ENCODE results near the gene DPEP1.

The DPEP1 gene

DNA sequence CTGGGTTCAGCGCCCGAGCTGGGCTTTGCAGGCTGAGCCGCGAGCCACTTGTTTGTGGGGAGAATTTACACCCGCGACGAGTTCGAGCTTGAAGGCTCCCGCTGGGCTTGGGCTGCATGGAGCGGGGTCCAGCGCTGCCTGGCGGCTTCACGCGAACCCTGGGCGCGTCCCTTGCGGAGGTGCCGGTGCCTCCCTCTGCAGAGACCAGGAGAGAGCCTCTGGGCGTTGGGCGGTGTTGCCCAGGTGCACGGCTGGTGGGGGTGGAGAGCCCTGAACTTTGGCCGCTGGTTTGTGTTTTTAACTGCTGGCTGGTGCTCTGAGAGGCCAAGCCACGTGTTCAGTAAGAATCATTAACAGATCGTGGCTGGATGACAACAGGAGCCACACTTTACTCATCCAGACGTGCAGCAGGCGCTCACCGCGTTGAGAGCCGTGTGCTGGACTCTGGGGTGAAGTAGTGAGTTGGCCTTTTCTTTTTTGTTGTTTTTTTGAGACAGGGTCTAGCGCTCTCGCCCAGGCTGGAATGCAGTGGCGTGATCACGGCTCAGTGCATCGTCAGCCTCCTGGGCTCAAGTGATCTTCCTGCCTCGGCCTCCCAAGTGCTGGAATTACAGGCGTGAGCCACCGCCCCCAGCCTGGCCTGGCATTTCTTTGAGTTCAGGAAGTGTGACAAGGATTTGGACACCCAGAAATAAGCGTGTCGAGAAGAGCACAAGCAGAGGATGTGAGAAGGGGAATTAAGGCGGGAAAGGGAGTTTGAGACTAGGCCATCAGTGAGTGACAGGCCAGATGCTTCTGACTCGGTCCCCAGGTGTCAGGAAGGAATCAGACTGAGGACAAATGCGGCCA, 73.9 kb downstream of the DPEP1 start:
- no peak for DNase-seq (ENCODE audit: low spot score)

All from hematopoietic multipotent progenitor cell treated with erythropoietin and hydrocortisone succinate and interleukin-3 and kit ligand, for 15 days (in vitro differentiated cells).